Liver (tissue), 9 donors: ENCODE measurements around the gene TUBGCP2. TPM values are rescaled to one million over a fixed set of nuclear protein-coding genes. Genes with fewer than 3 reads are reported as not detected.

Source experiments
- DNase-seq: peaks from one replicate; pipeline ENCODE4 v3.0.0-alpha.2; 2017; ENCODE audit warnings: low spot score
- H3K27ac ChIP-seq, 2 donors: one replicate each; pipeline ENCODE4 v1.7.0; 2013; ENCODE audit warnings: inconsistent platforms in 2 of 2, low read length in 2 of 2, control low read depth in 1 of 2, low read depth in 1 of 2, mild to moderate bottlenecking in 1 of 2
- H3K27me3 ChIP-seq, 4 donors: one replicate each; pipeline versions ENCODE4 v1.6.1 to v1.7.0; 2013; ENCODE audit warnings: low read length in 3 of 4, inconsistent platforms in 1 of 4, mild to moderate bottlenecking in 1 of 4, moderate library complexity in 1 of 4; ENCODE audit not compliant: control insufficient read depth in 4 of 4, insufficient read depth in 4 of 4
- H3K36me3 ChIP-seq, 4 donors: one replicate each; pipeline versions ENCODE4 v1.6.1 to v1.7.0; 2013; ENCODE audit warnings: low read length in 3 of 4, mild to moderate bottlenecking in 3 of 4, low read depth in 1 of 4, moderate library complexity in 1 of 4; ENCODE audit not compliant: control insufficient read depth in 4 of 4, insufficient read depth in 3 of 4
- H3K4me1 ChIP-seq, 4 donors: one replicate each; pipeline versions ENCODE4 v1.6.1 to v1.7.0; 2013; ENCODE audit warnings: low read length in 3 of 4, mild to moderate bottlenecking in 3 of 4, moderate library complexity in 1 of 4; ENCODE audit not compliant: control insufficient read depth in 4 of 4, insufficient read depth in 4 of 4
- H3K4me3 ChIP-seq, 3 donors: one replicate each; pipeline versions ENCODE4 v1.6.1 to v1.7.0; 2013; ENCODE audit warnings: low read length in 3 of 3, control low read depth in 1 of 3, low read depth in 1 of 3, mild to moderate bottlenecking in 1 of 3
- H3K9ac ChIP-seq, 2 donors: one replicate each; pipeline ENCODE4 v1.7.0; 2013; ENCODE audit warnings: low read length in 2 of 2, mild to moderate bottlenecking in 2 of 2, moderate library complexity in 2 of 2, control low read depth in 1 of 2, low read depth in 1 of 2
- H3K9me3 ChIP-seq, 4 donors: one replicate each; pipeline versions ENCODE4 v1.6.1 to v1.7.0; 2013; ENCODE audit warnings: low read length in 3 of 4; ENCODE audit not compliant: control insufficient read depth in 4 of 4
- EGR1 ChIP-seq, 2 donors: IDR thresholded peaks; 2 replicates each; pipeline ENCODE4 v1.6.1; 2016 to 2018; ENCODE audit warnings: antibody characterized with exemption in 2 of 2, low read depth in 2 of 2
- FOXA1 ChIP-seq: IDR thresholded peaks from 2 replicates; pipeline ENCODE4 v1.6.1; 2016; ENCODE audit warnings: antibody characterized with exemption
- FOXA2 ChIP-seq: IDR thresholded peaks from 2 replicates; pipeline ENCODE4 v1.6.1; 2016; ENCODE audit warnings: antibody characterized with exemption
- GABPA ChIP-seq, 2 donors: IDR thresholded peaks in 1 of 2; conservative IDR thresholded peaks in 1 of 2; 2 replicates each; pipeline ENCODE4 v1.6.1; 2016; ENCODE audit warnings: antibody characterized with exemption in 2 of 2, mild to moderate bottlenecking in 1 of 2, moderate library complexity in 1 of 2
- HNF4A ChIP-seq, 2 donors: conservative IDR thresholded peaks; 2 replicates each; pipeline ENCODE4 v1.6.1; 2016; ENCODE audit warnings: antibody characterized with exemption in 2 of 2, mild to moderate bottlenecking in 2 of 2
- HNF4G ChIP-seq: IDR thresholded peaks from 2 replicates; pipeline ENCODE4 v1.6.1; 2016; ENCODE audit warnings: antibody characterized with exemption
- JUND ChIP-seq, 2 donors: IDR thresholded peaks; 2 replicates each; pipeline ENCODE4 v1.6.1; 2016; ENCODE audit warnings: antibody characterized with exemption in 2 of 2
- NR2F2 ChIP-seq: IDR thresholded peaks from 2 replicates; pipeline ENCODE4 v1.6.1; 2016; ENCODE audit warnings: antibody characterized with exemption
- RAD21 ChIP-seq, 2 donors: IDR thresholded peaks; 2 replicates each; pipeline ENCODE4 v1.6.1; 2016; ENCODE audit warnings: antibody characterized with exemption in 2 of 2, mild to moderate bottlenecking in 2 of 2
- RXRA ChIP-seq, 2 donors: IDR thresholded peaks; 2 replicates each; pipeline ENCODE4 v1.6.1; 2017 to 2018; ENCODE audit warnings: antibody characterized with exemption in 2 of 2, mild to moderate bottlenecking in 1 of 2
- SP1 ChIP-seq: IDR thresholded peaks from 2 replicates; pipeline ENCODE4 v1.6.1; 2018; ENCODE audit warnings: antibody characterized with exemption, mild to moderate bottlenecking
- TAF1 ChIP-seq: conservative IDR thresholded peaks from 2 replicates; pipeline ENCODE4 v1.6.1; 2016; ENCODE audit warnings: antibody characterized with exemption, mild to moderate bottlenecking
- YY1 ChIP-seq: IDR thresholded peaks from 2 replicates; pipeline ENCODE4 v1.6.1; 2016; ENCODE audit warnings: antibody characterized with exemption, mild to moderate bottlenecking
- WGBS: extraction: QIAGEN DNeasy Blood & Tissue Kit; methylation state at CpG from one replicate; pipeline ENCODE4 v1.1.7; 2013; 5-methylcytosine and 5-hydroxymethylcytosine counted together
- polyA plus RNA-seq, 2 donors: library from polyadenylated mRNA; stranded (reverse) in 1 of 2; unstranded in 1 of 2; fragments of 200-250 nt in 1 of 2; fragments of >200 nt in 1 of 2; fragmentation: Nextera tagmentation in 1 of 2; extraction: Ambion mirVana in 1 of 2; gene quantifications; one replicate each; pipeline versions ENCODE4 v1.2.1 to v1.2.3, GENCODE V29; 2013 to 2015
- total RNA-seq, 2 donors: library from RNA; depleted of rRNA; stranded (reverse); fragments of >200 nt; gene quantifications; one replicate each; pipeline ENCODE4 v1.2.3, GENCODE V29; 2014
- TF ChIP-seq, protein P1 (sequence below): IDR thresholded peaks from 2 replicates; pipeline ENCODE4 v1.6.1; 2016; ENCODE audit warnings: antibody characterized with exemption
- TF ChIP-seq, protein P2 (sequence below): fragments of 150-350 bp; IDR thresholded peaks from 2 replicates; pipeline ENCODE4 v1.5.1; 2017; ENCODE audit warnings: improper control_type of control experiment, low read depth, low read length; ENCODE audit not compliant: missing input control
- TF ChIP-seq, protein P3 (sequence below): IDR thresholded peaks from 2 replicates; pipeline ENCODE4 v1.6.1; 2016; ENCODE audit warnings: antibody characterized with exemption
- TF ChIP-seq, protein P4 (sequence below): IDR thresholded peaks from 2 replicates; pipeline ENCODE4 v1.6.1; 2016; ENCODE audit warnings: antibody characterized with exemption
- TF ChIP-seq, protein P5 (sequence below): IDR thresholded peaks from 2 replicates; pipeline ENCODE4 v1.6.1; 2016; ENCODE audit warnings: antibody characterized with exemption, mild to moderate bottlenecking
- donor health status: healthy.
- donor health status: healthy.
- donor health status: healthy.
- donor health status: healthy.
- donor health status: healthy.

The TUBGCP2 gene
- total and polyA plus RNA-seq, 4 donors, result 18.8 to 32.4 (median 27.6) TPM

DNA sequence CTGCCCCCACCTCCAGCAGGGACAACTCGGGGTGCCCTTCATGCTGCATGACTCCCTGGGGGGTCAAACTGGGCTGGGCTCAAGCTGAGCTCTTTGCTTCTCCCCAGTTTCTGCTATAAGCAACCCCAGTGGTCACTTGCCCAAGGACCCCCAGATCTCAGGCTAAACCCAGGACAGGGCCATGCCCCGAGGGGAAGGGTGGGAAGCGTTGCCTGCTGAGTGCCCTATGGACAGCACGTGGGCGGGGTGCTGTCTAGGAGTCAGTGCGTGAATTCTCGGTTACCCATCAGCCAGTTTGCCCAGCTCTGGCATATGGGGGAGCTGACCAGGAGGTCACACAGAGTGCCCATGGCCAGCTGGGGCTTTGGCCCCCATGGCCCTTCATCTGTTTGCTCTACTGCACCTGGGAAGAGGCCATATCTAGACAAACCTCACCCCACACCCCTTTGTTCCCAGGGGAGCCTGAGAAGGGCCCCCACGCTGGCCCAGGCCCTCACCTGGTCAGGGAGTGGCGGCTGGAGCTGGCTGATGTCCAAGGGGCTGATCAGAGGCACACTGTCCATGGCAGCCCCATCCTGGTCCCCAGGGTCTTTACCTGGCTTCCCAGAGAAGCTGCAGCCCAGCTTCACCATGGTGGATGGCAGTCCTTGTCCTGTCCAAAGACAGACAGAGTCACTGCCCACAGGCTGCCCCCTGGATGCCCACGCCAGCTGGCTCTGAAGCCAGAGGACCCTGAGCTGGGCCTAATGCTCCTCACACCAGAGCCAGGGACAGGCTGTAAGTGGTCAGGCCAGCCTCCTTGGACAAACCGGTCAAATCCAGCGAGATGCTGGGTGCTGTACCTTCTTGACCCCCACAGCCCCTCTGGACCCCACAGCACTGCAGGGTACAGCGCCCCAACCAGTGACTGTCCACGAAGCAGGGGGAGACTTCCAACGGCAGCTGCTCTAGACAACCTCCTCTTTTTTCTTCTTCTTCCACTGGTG is 20.0 kb upstream of the TUBGCP2 start:
- Histone ChIP-seq H3K27ac (no peak overlapping the region), H3K4me1 (peaks cover 2 to 22% (median 8%) of the 10 kb centered on the region in 4 donors), H3K9me3 (no peaks in the 10 kb centered on the region), H3K36me3 (no peaks in the 10 kb centered on the region), H3K4me3 (no peak overlapping the region), H3K27me3 (peaks cover 0 to 17% (median 8%) of the 10 kb centered on the region in 4 donors), H3K9ac (no peak overlapping the region)
- DNase-seq, result no peak
- TF ChIP-seq RAD21 (IDR thresholded peaks at IDR 0.05), result no peak
- no peak for TF ChIP-seq SP1
- TF ChIP-seq, protein P1, sequence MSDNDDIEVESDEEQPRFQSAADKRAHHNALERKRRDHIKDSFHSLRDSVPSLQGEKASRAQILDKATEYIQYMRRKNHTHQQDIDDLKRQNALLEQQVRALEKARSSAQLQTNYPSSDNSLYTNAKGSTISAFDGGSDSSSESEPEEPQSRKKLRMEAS, result no peak
- no peak for TF ChIP-seq GABPA (IDR thresholded peaks at IDR 0.05 in 1 of 2, conservative IDR thresholded peaks at IDR 0.05 in 1 of 2)
- TF ChIP-seq JUND (IDR thresholded peaks at IDR 0.05), result no peak
- TF ChIP-seq, protein P2, sequence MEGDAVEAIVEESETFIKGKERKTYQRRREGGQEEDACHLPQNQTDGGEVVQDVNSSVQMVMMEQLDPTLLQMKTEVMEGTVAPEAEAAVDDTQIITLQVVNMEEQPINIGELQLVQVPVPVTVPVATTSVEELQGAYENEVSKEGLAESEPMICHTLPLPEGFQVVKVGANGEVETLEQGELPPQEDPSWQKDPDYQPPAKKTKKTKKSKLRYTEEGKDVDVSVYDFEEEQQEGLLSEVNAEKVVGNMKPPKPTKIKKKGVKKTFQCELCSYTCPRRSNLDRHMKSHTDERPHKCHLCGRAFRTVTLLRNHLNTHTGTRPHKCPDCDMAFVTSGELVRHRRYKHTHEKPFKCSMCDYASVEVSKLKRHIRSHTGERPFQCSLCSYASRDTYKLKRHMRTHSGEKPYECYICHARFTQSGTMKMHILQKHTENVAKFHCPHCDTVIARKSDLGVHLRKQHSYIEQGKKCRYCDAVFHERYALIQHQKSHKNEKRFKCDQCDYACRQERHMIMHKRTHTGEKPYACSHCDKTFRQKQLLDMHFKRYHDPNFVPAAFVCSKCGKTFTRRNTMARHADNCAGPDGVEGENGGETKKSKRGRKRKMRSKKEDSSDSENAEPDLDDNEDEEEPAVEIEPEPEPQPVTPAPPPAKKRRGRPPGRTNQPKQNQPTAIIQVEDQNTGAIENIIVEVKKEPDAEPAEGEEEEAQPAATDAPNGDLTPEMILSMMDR, result no peak
- TF ChIP-seq EGR1 (IDR thresholded peaks at IDR 0.05; ENCODE audit: low read depth in 2 of 2), result no peak
- no peak for TF ChIP-seq TAF1
- no peak for TF ChIP-seq HNF4G
- no peak for TF ChIP-seq HNF4A (conservative IDR thresholded peaks at IDR 0.05)
- TF ChIP-seq FOXA1, result no peak
- no peak for TF ChIP-seq RXRA (IDR thresholded peaks at IDR 0.05)
- TF ChIP-seq NR2F2, result no peak
- TF ChIP-seq YY1, result no peak
- no peak for TF ChIP-seq FOXA2
- WGBS, result 77% methylated on average over 15 of the region's 15 CpGs

DNA sequence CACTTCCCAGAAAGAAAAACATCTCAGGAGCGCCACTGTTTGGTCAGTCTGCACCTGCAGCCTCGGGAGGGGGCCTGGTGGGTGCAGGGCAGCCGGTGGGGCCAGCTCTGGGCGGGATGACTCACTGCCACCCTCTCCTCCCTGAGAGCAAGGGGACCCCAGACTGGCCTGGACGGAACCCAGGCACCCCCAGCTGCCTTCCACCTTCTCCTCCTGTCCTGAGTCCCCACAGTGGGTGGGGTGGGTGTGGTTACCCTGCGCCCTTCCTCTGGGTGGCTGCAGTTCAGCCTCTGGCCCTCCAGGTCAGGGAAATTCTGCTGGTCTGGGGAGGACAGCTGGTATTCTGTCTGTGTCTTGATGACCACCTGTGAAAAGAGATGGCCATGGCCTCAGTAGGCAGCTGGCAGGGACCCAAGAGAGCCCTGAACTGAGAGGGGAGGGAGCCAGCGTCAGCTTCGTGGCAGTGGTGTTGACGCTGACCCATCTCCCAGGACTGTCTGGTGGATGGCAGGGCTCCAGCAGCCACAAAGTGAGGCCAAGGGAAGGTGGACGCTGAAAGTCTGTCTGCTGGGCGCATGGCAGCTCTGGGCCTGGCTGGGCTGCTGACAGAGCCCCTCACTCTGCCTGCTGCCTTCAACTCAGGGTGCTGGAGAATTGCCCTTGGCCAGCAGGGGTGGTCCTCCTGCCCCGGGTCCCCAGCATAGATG is 19.1 kb upstream of the TUBGCP2 start:
- Histone ChIP-seq H3K9ac (no peak overlapping the region), H3K27ac (no peak overlapping the region), H3K4me1 (peaks cover 2 to 22% (median 8%) of the 10 kb centered on the region in 4 donors), H3K27me3 (peaks cover 0 to 17% (median 8%) of the 10 kb centered on the region in 4 donors), H3K9me3 (no peaks in the 10 kb centered on the region), H3K36me3 (no peaks in the 10 kb centered on the region), H3K4me3 (no peak overlapping the region)
- TF ChIP-seq, protein P3, sequence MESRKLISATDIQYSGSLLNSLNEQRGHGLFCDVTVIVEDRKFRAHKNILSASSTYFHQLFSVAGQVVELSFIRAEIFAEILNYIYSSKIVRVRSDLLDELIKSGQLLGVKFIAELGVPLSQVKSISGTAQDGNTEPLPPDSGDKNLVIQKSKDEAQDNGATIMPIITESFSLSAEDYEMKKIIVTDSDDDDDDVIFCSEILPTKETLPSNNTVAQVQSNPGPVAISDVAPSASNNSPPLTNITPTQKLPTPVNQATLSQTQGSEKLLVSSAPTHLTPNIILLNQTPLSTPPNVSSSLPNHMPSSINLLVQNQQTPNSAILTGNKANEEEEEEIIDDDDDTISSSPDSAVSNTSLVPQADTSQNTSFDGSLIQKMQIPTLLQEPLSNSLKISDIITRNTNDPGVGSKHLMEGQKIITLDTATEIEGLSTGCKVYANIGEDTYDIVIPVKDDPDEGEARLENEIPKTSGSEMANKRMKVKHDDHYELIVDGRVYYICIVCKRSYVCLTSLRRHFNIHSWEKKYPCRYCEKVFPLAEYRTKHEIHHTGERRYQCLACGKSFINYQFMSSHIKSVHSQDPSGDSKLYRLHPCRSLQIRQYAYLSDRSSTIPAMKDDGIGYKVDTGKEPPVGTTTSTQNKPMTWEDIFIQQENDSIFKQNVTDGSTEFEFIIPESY, result no peak
- no peak for TF ChIP-seq SP1
- no peak for TF ChIP-seq HNF4G
- no peak for TF ChIP-seq JUND (IDR thresholded peaks at IDR 0.05)
- TF ChIP-seq YY1, result no peak
- TF ChIP-seq, protein P1, result no peak
- TF ChIP-seq, protein P2, result no peak
- TF ChIP-seq, protein P4, sequence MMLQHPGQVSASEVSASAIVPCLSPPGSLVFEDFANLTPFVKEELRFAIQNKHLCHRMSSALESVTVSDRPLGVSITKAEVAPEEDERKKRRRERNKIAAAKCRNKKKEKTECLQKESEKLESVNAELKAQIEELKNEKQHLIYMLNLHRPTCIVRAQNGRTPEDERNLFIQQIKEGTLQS, result no peak
- TF ChIP-seq HNF4A (conservative IDR thresholded peaks at IDR 0.05), result no peak
- no peak for TF ChIP-seq FOXA2
- no peak for TF ChIP-seq EGR1 (IDR thresholded peaks at IDR 0.05; ENCODE audit: low read depth in 2 of 2)
- TF ChIP-seq TAF1, result no peak
- no peak for TF ChIP-seq NR2F2
- TF ChIP-seq, protein P5, sequence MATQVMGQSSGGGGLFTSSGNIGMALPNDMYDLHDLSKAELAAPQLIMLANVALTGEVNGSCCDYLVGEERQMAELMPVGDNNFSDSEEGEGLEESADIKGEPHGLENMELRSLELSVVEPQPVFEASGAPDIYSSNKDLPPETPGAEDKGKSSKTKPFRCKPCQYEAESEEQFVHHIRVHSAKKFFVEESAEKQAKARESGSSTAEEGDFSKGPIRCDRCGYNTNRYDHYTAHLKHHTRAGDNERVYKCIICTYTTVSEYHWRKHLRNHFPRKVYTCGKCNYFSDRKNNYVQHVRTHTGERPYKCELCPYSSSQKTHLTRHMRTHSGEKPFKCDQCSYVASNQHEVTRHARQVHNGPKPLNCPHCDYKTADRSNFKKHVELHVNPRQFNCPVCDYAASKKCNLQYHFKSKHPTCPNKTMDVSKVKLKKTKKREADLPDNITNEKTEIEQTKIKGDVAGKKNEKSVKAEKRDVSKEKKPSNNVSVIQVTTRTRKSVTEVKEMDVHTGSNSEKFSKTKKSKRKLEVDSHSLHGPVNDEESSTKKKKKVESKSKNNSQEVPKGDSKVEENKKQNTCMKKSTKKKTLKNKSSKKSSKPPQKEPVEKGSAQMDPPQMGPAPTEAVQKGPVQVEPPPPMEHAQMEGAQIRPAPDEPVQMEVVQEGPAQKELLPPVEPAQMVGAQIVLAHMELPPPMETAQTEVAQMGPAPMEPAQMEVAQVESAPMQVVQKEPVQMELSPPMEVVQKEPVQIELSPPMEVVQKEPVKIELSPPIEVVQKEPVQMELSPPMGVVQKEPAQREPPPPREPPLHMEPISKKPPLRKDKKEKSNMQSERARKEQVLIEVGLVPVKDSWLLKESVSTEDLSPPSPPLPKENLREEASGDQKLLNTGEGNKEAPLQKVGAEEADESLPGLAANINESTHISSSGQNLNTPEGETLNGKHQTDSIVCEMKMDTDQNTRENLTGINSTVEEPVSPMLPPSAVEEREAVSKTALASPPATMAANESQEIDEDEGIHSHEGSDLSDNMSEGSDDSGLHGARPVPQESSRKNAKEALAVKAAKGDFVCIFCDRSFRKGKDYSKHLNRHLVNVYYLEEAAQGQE, result no peak
- TF ChIP-seq RXRA (IDR thresholded peaks at IDR 0.05), result no peak
- TF ChIP-seq FOXA1, result no peak
- no peak for DNase-seq
- WGBS, result 46% methylated on average over 12 of the region's 12 CpGs
